Activated T-cell treated with anti-CD3 and anti-CD28 coated beads for 4 hours (primary cell): Measurements from ENCODE around the gene HOATZ.

Experiments
- DNase-seq: peaks from one replicate; pipeline ENCODE4 v3.0.0-alpha.2; 2020

HOATZ gene

GRCh38 chr11:111514216-111515031 lies at the start of gene HOATZ:
Gene HOATZ, plus strand, starts transcription at chr11:111514778. Its CDS starts 7 bp downstream, at chr11:111514785.
- DNase-seq, result no peak

DNA sequence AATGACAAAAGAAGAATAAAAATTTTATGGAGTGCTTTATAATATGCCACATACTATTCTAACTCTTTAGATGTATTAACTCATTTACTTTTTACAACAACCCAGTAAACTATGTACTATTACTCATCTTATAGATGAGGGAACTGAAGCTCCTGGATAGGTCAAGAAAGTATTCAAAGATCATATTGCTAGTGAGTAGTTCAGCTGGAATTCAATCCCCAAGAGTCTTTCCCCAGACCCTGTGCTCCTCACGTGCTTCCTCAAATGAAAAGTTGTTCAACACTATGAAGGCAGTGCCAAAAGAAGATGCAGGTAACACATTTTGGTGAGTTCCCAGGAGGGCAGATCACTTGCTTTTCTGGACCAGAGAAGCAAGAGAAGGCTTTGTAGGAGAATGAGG lies 49.2 kb upstream of the HOATZ start:
- no peak for DNase-seq

GRCh38 chr11:111466615-111467014 lies 48.0 kb upstream of the HOATZ start:
- DNase-seq, result no peak

GRCh38 chr11:111469200-111469599 lies 45.4 kb upstream of the HOATZ start:
- DNase-seq, result no peak

GRCh38 chr11:111472228-111472627 lies 42.4 kb upstream of the HOATZ start:
- no peak for DNase-seq

DNA sequence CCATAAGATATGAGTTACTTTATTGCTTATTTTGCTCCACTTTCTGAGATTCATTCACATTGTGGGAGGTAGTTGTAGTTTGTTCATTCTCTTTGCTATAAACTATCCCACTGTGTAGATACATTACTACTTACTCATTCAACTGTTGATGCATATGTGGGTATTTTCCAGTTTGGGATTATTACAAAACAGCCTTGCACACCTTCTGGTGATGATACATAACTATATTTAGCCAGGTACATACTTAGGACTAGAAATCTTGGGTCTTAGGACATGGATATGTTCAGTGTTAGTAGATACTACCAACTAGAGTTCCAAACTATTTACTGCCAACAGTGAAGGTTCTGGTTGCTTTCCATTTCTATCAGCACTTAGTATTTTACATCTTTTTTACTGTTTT lies 40.1 kb upstream of the HOATZ start:
- DNase-seq, result no peak

DNA sequence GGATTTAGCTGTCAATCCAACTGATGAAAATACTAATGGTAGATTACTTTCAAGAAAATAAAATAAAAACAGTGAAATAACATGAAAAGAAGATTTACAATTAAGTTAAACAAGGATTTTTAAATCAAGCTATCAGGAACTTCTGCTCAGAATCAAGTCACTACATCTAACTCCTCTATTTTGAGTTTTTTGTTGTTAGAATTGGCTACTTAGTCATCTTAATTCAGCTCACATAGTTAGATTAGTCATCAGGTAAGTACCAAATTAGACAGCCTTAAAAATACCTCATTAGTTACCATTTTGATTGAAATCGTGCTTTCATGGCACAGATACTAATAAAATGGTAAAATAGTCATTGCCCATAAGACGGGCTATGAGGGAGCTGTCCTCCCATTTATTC lies 38.2 kb upstream of the HOATZ start:
- no peak for DNase-seq

GRCh38 chr11:111476956-111477355 lies 37.6 kb upstream of the HOATZ start:
- no peak for DNase-seq

DNA sequence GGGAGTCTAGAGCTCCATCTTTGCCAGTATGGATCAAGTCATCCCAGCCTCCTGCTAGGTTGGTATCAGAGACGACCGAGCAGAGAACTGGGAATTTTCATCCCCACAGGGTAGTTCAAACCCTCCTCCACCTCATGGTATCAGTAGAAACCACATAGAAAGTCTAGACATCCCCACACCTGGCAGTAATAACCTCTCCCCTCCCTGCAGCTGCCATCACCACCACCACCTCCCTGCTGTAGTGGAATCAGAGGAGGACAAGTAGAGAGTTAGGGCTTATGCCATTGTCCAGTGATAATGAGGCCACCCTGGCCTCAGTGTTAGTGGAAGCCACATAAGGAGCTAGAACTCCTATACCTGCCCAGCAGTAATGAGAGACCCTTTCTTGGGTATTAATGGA lies 36.7 kb upstream of the HOATZ start:
- DNase-seq, result no peak

DNA sequence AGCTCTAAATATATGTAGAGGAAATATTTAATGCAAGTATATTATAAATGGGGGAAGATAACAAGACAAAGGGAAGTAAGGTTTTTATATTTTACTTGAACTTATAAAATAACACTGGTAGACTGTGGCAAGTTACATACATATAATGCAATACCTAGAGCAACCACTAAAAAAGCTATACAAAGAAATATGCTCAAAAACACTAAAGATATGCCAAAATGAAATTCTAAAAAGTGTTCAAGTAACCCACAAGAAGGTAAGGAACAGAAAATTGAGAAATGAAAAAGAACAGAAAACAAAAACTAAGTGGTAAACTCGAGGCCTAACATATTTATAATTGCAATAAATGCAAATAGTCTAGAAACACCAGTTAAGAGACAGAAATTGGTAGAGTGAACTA lies 34.9 kb upstream of the HOATZ start:
- no peak for DNase-seq

- DNase-seq, result no peak
Observed at GRCh38 chr11:111483431-111483830, 31.1 kb upstream of the HOATZ start.

- no peak for DNase-seq
Observed at GRCh38 chr11:111490496-111490895, 24.1 kb upstream of the HOATZ start.

DNA sequence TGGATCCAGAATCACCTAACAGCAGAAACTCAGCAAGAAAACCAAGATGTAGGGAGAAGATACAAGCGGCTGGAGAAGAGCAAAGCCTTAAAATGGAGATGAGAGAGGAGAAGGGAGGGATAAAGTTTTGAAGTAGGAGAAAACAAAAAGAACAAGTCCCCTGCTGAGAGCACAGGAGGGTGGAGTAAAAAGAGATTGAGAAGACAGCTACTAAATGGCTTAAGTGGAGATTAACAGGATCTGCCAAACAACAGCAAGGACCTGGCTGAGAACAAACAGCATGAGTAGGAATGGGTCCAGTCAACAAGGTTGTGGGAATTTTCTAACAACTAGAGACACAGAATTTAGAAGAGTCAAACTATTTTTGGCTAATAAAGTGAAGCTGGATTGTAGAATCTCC lies 20.5 kb upstream of the HOATZ start:
- DNase-seq, result no peak

DNA sequence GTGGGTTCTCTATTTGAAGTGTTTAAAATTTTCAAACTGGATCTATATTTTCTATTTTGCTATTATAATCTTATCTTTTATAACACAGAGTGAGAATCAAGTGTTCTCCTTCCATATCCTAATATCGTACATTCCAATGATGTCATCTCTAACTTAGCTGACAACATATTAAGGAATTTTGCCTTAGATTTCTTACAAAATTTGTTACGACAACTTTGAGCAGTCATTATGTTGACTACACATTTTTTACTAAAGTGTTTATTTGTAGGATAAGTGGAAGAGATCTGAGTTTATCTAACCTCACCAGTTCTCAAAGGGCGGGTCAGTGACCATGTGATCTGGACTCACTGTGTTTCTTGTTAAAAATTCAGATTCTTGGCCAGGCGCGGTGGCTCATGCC lies 15.1 kb upstream of the HOATZ start:
- no peak for DNase-seq

DNA sequence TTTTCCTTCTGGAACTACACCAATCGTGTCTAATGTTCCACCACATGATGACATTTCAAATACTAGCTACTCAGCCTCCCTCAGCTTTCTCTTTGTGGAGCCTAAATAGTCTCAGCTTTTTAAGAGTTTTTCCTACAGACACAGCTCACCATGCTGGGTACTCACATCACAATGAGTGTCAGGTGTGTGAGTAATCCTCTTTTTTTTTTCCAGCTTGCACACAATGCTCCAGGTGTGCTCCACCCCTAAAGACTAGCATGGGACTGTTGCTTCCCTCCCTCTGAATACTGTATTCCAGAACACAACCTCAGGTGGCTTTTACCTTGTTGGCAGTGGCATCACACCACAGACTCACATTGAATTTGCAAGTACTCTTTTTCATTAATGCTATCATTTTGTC lies 14.1 kb upstream of the HOATZ start:
- no peak for DNase-seq

GRCh38 chr11:111502611-111503010 lies 12.0 kb upstream of the HOATZ start:
- DNase-seq, result no peak

GRCh38 chr11:111510311-111510710 lies 4.3 kb upstream of the HOATZ start:
- no peak for DNase-seq

- DNase-seq, result no peak
Observed at GRCh38 chr11:111512296-111513239, 2.0 kb upstream of the HOATZ start, which contains the start of gene BTG4. Gene BTG4, minus strand, starts transcription at chr11:111512386. Its CDS starts 13,610 bp downstream, at chr11:111498776.

- no peak for DNase-seq
Observed at GRCh38 chr11:111513240-111513605, 1.4 kb upstream of the HOATZ start.

DNA sequence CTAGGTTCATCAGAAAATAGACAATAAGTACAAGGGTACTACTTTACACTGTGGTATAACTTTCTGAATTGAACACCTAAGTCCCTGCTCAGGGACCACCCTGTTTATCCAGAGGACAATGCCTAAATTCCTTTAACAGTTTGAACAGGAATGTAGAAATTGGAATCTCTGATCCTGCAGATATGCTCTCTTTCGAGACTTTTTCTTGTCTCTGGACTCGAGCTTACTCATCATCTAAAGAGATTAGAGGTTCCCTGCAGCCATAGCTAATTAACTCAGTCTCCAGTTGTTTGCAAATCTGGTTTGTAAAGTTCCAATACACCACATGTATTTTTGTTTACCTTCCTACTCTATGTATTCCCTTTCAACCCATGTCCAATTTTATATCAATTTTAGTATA lies 1.0 kb downstream of the HOATZ start:
- no peak for DNase-seq

- DNase-seq, result no peak
Observed at GRCh38 chr11:111518668-111519067, 4.1 kb downstream of the HOATZ start.

- DNase-seq, result no peak
Observed at GRCh38 chr11:111520560-111520959, 6.0 kb downstream of the HOATZ start.

DNA sequence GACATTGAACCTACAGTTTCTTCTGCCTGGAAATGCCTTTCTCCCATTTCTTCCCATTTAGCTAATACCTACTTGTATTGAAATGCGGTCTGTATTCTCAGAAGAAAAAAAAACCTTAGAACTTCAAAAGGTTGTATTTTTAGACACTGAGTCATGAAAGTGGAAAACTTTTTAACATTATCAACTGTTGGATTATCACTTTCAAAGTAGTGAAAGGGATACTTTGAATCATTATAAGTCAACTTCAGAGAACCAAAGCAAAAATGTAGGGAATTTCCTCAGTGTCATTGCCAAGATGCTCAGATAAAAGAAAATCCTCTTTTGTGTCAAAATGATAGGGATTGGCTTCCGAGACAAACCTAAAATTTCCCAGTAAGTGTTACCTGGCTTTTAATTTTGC lies 6.6 kb downstream of the HOATZ start:
- DNase-seq, result no peak

DNA sequence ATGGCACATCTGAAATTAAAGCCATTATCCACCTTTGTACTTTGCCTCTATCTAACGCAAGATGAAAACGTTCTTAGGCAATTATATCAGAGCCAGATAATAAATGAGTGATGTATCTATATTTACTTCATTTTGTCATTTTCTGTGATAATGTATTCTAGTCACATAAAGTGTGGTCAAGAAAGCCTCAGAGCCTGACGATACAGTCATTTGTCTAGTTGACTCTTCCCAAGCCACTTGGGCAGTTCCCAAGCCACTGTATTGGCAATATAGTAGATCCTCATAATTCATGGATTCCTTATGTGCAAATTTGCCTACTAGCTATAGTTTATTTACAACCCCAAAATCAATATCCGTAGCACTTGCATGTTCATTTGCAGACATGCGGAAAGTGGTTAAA lies 7.8 kb downstream of the HOATZ start:
- DNase-seq, result no peak
